ENCODE data around the gene PRX. TPM values are rescaled to one million over a fixed set of nuclear protein-coding genes. Genes with fewer than 3 reads are reported as not detected.

The PRX gene
- total and polyA plus RNA-seq, 9 of the 15 experiments (the other 6 are each of a cell fraction or from before 2014, with no cell fraction given): 0.65 to 3.5 (median 1.7) TPM; not detected in 2

GRCh38 chr19:40348125-40348913 lies 64.9 kb downstream of the PRX start, which contains the start of the genes C19orf47 and PLD3 (continued):
- TF ChIP-seq REST (IDR thresholded peaks at IDR 0.05; ENCODE audit: borderline replicate concordance): peak; percentile 99
- TF ChIP-seq REST (CRISPR knock-in tag; IDR thresholded peaks at IDR 0.05; ENCODE audit: low read depth): 0 out of 2 replicates have a peak, but pooled peaks have one; percentile 70
- TF ChIP-seq FOXP1 (CRISPR knock-in tag; IDR thresholded peaks at IDR 0.05): peak; percentile 39; the same call in 1 of the 2 replicates
- 0 out of 2 replicates have a peak, but pooled peaks have one; percentile 67 for TF ChIP-seq HDAC2 (IDR thresholded peaks at IDR 0.05)
- TF ChIP-seq PHF20 (IDR thresholded peaks at IDR 0.05; ENCODE audit: partially characterized antibody): peak; percentile 94
- TF ChIP-seq SIN3B (IDR thresholded peaks at IDR 0.05; ENCODE audit: low read depth): peak; percentile 65; the same call in 1 of the 2 replicates
- TF ChIP-seq ZBTB17 (CRISPR knock-in tag; IDR thresholded peaks at IDR 0.05): 0 out of 2 replicates have a peak, but pooled peaks have one; percentile 38
- TF ChIP-seq CCNT2 (IDR thresholded peaks at IDR 0.05; ENCODE audit: borderline replicate concordance, extremely low read depth, insufficient read length, low read depth, low read length): peak; percentile 96
- peak; percentile 98 for TF ChIP-seq GABPA (tag; conservative IDR thresholded peaks at IDR 0.05; ENCODE audit: low read depth)
- peak; percentile 71; the same call in 1 of the 2 replicates for TF ChIP-seq ARID4B (CRISPR knock-in tag; IDR thresholded peaks at IDR 0.05)
- TF ChIP-seq U2AF1 (optimal IDR thresholded peaks at IDR 0.05; ENCODE audit: low read depth, low read length): peak; percentile 42
- peak; percentile 87 to 91 for TF ChIP-seq MNT (conservative IDR thresholded peaks at IDR 0.05)
